ENCODE data around the gene MTPN. TPM values are rescaled to one million over a fixed set of nuclear protein-coding genes. Genes with fewer than 3 reads are reported as not detected.

MTPN gene
- total RNA-seq: 100 to 1,000 TPM; 128 to 168 TPM

GRCh38 chr7:135977007-135977741 is at the start of gene MTPN:
Gene MTPN, minus strand, starts transcription at chr7:135977359. Its CDS starts 259 bp downstream, at chr7:135977100.
- peaks cover 71% of the 10 kb centered on the region for H3K4me1 Mint-ChIP-seq
- DNase-seq: peak; percentile 98
- CTCF ChIA-PET: interaction anchor here (1.1 kb wide), 1 partner anchor 17 kb away, joined by 3 read pairs; no protein-coding TSS in a partner anchor
- peaks cover 19% of the 10 kb centered on the region for H3K36me3 Mint-ChIP-seq (ENCODE audit: low read depth)
- POLR2A ChIA-PET: no interaction called here
- peak within 1 kb of the TSS; percentile 98 for H3K4me3 Mint-ChIP-seq
- peak within 1 kb of the TSS; percentile 91 for H3K27ac Mint-ChIP-seq
- no peaks in the 10 kb centered on the region for H3K27me3 Mint-ChIP-seq
- no peaks in the 10 kb centered on the region for H3K9me3 Mint-ChIP-seq

- POLR2A ChIA-PET: no interaction called here
- H3K4me1 Mint-ChIP-seq: peaks cover 4% of the 10 kb centered on the region
These were observed 49.0 kb upstream of the MTPN start for GRCh38 chr7:136026209-136026608.

GRCh38 chr7:136023134-136023869 is 46.1 kb upstream of the MTPN start:
- Mint-ChIP-seq H3K27ac (no peak overlapping the region), H3K4me1 (no peaks in the 10 kb centered on the region), H3K36me3 (ENCODE audit: low read depth) (no peaks in the 10 kb centered on the region), H3K4me3 (no peak overlapping the region), H3K9me3 (no peaks in the 10 kb centered on the region), H3K27me3 (peaks cover 1% of the 10 kb centered on the region)
- POLR2A ChIA-PET: no interaction called here
- DNase-seq: no peak
- CTCF ChIA-PET: no interaction called here

More at GRCh38 chr7:136026209-136026608, 49.0 kb upstream of the MTPN start:
- DNase-seq: no peak
- CTCF ChIA-PET: interaction anchor here (1.5 to 1.6 kb wide), 2 partner anchors 13 to 17 kb away, joined by 3 to 8 read pairs; no protein-coding TSS in a partner anchor
- no peak overlapping the region for H3K4me3 Mint-ChIP-seq
- H3K27ac Mint-ChIP-seq: no peak overlapping the region
- no peaks in the 10 kb centered on the region for H3K9me3 Mint-ChIP-seq
- H3K36me3 Mint-ChIP-seq (ENCODE audit: low read depth): no peaks in the 10 kb centered on the region
- H3K27me3 Mint-ChIP-seq: no peaks in the 10 kb centered on the region

- no peak overlapping the region for H3K4me3 Mint-ChIP-seq
- H3K36me3 Mint-ChIP-seq (ENCODE audit: low read depth): no peaks in the 10 kb centered on the region
- H3K27ac Mint-ChIP-seq: no peak overlapping the region
- H3K27me3 Mint-ChIP-seq: peaks cover 4% of the 10 kb centered on the region
- H3K4me1 Mint-ChIP-seq: no peaks in the 10 kb centered on the region
- POLR2A ChIA-PET: no interaction called here
- no peak for DNase-seq
- no peaks in the 10 kb centered on the region for H3K9me3 Mint-ChIP-seq
- CTCF ChIA-PET: no interaction called here
These were observed 43.4 kb upstream of the MTPN start for GRCh38 chr7:136020556-136020955.

- POLR2A ChIA-PET: no interaction called here
- no peak overlapping the region for H3K4me3 Mint-ChIP-seq
- DNase-seq: no peak
- CTCF ChIA-PET: no interaction called here
- H3K36me3 Mint-ChIP-seq (ENCODE audit: low read depth): no peaks in the 10 kb centered on the region
- no peak overlapping the region for H3K27ac Mint-ChIP-seq
- no peaks in the 10 kb centered on the region for H3K4me1 Mint-ChIP-seq
- H3K9me3 Mint-ChIP-seq: no peaks in the 10 kb centered on the region
- H3K27me3 Mint-ChIP-seq: peaks cover 12% of the 10 kb centered on the region
These were observed 40.9 kb upstream of the MTPN start for GRCh38 chr7:136018104-136018503.

- CTCF ChIA-PET: no interaction called here
- no peaks in the 10 kb centered on the region for H3K36me3 Mint-ChIP-seq (ENCODE audit: low read depth)
- peaks cover 17% of the 10 kb centered on the region for H3K27me3 Mint-ChIP-seq
- no peaks in the 10 kb centered on the region for H3K9me3 Mint-ChIP-seq
- H3K4me3 Mint-ChIP-seq: no peak overlapping the region
- peaks cover 3% of the 10 kb centered on the region for H3K4me1 Mint-ChIP-seq
- POLR2A ChIA-PET: no interaction called here
- no peak overlapping the region for H3K27ac Mint-ChIP-seq
- DNase-seq: no peak
These were observed 39.7 kb upstream of the MTPN start for GRCh38 chr7:136016649-136017395.

- H3K27ac Mint-ChIP-seq: no peak overlapping the region
- peaks cover 3% of the 10 kb centered on the region for H3K4me1 Mint-ChIP-seq
- no peaks in the 10 kb centered on the region for H3K9me3 Mint-ChIP-seq
- DNase-seq: no peak
- no peak overlapping the region for H3K4me3 Mint-ChIP-seq
- no peaks in the 10 kb centered on the region for H3K36me3 Mint-ChIP-seq (ENCODE audit: low read depth)
- CTCF ChIA-PET: no interaction called here
- H3K27me3 Mint-ChIP-seq: peaks cover 21% of the 10 kb centered on the region
- POLR2A ChIA-PET: no interaction called here
These were observed 38.5 kb upstream of the MTPN start for GRCh38 chr7:136015638-136016037.

GRCh38 chr7:136014659-136015058 is 37.5 kb upstream of the MTPN start:
- ChIA-PET CTCF (no interaction called here), POLR2A (no interaction called here)
- no peak overlapping the region for H3K4me3 Mint-ChIP-seq
- no peak for DNase-seq
- no peaks in the 10 kb centered on the region for H3K36me3 Mint-ChIP-seq (ENCODE audit: low read depth)
- peaks cover 19% of the 10 kb centered on the region for H3K27me3 Mint-ChIP-seq
- H3K4me1 Mint-ChIP-seq: peaks cover 3% of the 10 kb centered on the region
- H3K27ac Mint-ChIP-seq: no peak overlapping the region
- H3K9me3 Mint-ChIP-seq: no peaks in the 10 kb centered on the region

- Mint-ChIP-seq H3K27me3 (peaks cover 19% of the 10 kb centered on the region), H3K4me3 (no peak overlapping the region), H3K9me3 (no peaks in the 10 kb centered on the region), H3K27ac (no peak overlapping the region), H3K4me1 (peaks cover 3% of the 10 kb centered on the region), H3K36me3 (ENCODE audit: low read depth) (no peaks in the 10 kb centered on the region)
- POLR2A ChIA-PET: no interaction called here
- CTCF ChIA-PET: no interaction called here
- no peak for DNase-seq
These were observed 35.1 kb upstream of the MTPN start for GRCh38 chr7:136012238-136012637.

- H3K27ac Mint-ChIP-seq: no peak overlapping the region
- H3K27me3 Mint-ChIP-seq: peaks cover 11% of the 10 kb centered on the region
- DNase-seq: no peak
- H3K9me3 Mint-ChIP-seq: no peaks in the 10 kb centered on the region
- no peaks in the 10 kb centered on the region for H3K36me3 Mint-ChIP-seq (ENCODE audit: low read depth)
- ChIA-PET CTCF (interaction anchor here (3.3 kb wide), 1 partner anchor 17 kb away, joined by 8 read pairs; no protein-coding TSS in a partner anchor), POLR2A (no interaction called here)
- peaks cover 3% of the 10 kb centered on the region for H3K4me1 Mint-ChIP-seq
- H3K4me3 Mint-ChIP-seq: no peak overlapping the region
These were observed 32.4 kb upstream of the MTPN start for GRCh38 chr7:136009488-136010079.

- ChIA-PET CTCF (no interaction called here), POLR2A (no interaction called here)
- Mint-ChIP-seq H3K9me3 (no peaks in the 10 kb centered on the region), H3K27me3 (peaks cover under 1% of the 10 kb centered on the region), H3K4me1 (no peaks in the 10 kb centered on the region), H3K36me3 (ENCODE audit: low read depth) (no peaks in the 10 kb centered on the region), H3K4me3 (no peak overlapping the region), H3K27ac (no peak overlapping the region)
- DNase-seq: no peak
These were observed 29.0 kb upstream of the MTPN start for GRCh38 chr7:136006208-136006607.

GRCh38 chr7:136004083-136004482 is 26.9 kb upstream of the MTPN start:
- Mint-ChIP-seq H3K9me3 (peaks cover 2% of the 10 kb centered on the region), H3K36me3 (ENCODE audit: low read depth) (no peaks in the 10 kb centered on the region), H3K4me1 (no peaks in the 10 kb centered on the region), H3K27ac (no peak overlapping the region), H3K27me3 (no peaks in the 10 kb centered on the region), H3K4me3 (no peak overlapping the region)
- no peak for DNase-seq
- ChIA-PET CTCF (no interaction called here), POLR2A (no interaction called here)

- ChIA-PET POLR2A (no interaction called here), CTCF (no interaction called here)
- H3K27me3 Mint-ChIP-seq: no peaks in the 10 kb centered on the region
These were observed 25.6 kb upstream of the MTPN start for GRCh38 chr7:136002802-136003201.

More at GRCh38 chr7:136002802-136003201, 25.6 kb upstream of the MTPN start:
- Mint-ChIP-seq H3K36me3 (ENCODE audit: low read depth) (no peaks in the 10 kb centered on the region), H3K4me1 (no peaks in the 10 kb centered on the region), H3K9me3 (peaks cover 2% of the 10 kb centered on the region), H3K4me3 (no peak overlapping the region), H3K27ac (no peak overlapping the region)
- DNase-seq: no peak
